Retina (tissue), 1 donor: ENCODE measurements around the gene C2orf80.
A peak's percentile ranks its signal among the peaks of the same experiment; 100 is the strongest.
"Not testable (repeated sequence)": the region's sequence is repeated elsewhere in the genome, so short reads cannot be mapped to it uniquely, and the experiment has no call there.

Experiments
- DNase-seq: peaks from one replicate; pipeline ENCODE4 v3.0.0-alpha.2; 2016

The C2orf80 gene

DNA sequence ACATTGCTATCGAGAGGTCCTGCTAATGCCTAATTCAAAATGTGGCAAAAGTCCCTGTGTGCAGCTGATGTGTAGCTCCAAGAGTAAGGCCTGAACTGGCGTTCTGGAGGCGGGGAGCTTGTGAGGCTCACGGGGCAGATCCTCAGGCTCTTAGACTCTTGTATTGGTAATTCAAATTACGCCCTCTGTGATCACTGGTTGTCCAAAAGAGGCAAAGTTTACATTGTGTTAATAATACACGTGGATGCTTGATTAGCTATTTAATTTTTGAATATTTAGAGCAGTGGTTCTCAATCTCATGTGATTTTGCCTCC is 14.0 kb downstream of the C2orf80 start:
- no peak for DNase-seq

GRCh38 chr2:208175069-208175839 is 14.6 kb downstream of the C2orf80 start:
- DNase-seq: peak; percentile 81

- DNase-seq: no peak
These were observed 15.7 kb downstream of the C2orf80 start for GRCh38 chr2:208174144-208174543.

DNA sequence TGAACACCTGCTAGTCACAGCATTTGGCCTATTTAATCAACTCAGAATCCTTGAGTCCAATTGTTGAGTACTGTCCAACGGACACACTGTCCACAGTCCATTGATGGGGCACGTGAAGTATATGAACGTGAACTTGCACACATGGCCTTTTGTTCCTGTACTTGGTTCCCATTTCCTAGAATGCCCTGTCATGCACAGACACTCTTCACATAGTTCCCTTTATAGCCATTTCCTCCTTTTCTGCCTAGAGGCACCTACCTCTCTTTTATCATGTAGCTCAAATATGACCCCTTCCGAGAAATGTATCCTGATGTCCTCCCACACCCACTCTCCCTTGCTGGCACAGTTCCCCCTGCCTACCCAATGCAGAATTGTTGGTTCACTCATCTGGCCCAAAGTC is 17.7 kb downstream of the C2orf80 start:
- no peak for DNase-seq

DNA sequence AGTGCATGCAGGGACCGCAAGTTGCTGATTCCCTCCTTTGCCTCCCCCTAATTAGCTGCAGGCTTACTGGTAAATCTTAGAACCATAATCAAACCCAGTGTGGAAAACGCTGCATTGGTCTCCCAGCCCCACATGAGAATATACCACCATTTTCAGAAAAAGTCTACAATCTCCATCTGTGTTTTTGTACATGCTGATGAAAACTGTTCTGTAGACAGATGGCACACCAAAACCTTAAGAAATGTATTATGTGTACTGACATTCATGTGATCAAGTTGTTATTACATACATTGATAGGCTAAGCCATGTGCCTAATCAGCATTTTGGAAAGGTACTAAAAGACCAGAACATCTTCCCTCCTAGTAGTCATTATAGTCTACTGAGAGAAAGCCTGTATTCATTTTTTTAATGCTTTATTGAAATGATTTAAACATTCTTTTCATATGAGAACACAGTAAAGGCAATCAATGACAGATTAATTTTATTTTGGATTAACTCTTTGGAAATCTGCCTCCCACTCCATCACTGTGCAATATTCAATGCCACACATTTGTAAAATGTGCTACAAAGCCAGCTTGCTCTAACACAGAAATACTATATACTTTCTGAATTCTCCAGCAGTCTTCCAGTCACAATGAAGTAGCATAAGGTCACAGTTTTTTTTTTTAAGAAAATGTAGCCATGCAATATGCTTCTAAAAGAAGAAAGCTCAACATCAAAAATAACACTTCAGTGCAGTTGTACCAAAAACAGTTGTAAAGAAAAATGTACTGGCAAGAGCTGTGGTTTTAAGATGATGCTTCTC is 24.7 kb downstream of the C2orf80 start:
- DNase-seq: no peak

GRCh38 chr2:208163489-208163888 is 26.3 kb downstream of the C2orf80 start, which contains the start of gene CRYGA:
Gene CRYGA (minus strand): TSS chr2:208163589. CDS start chr2:208163556, 33 bp downstream.
- DNase-seq: no peak

DNA sequence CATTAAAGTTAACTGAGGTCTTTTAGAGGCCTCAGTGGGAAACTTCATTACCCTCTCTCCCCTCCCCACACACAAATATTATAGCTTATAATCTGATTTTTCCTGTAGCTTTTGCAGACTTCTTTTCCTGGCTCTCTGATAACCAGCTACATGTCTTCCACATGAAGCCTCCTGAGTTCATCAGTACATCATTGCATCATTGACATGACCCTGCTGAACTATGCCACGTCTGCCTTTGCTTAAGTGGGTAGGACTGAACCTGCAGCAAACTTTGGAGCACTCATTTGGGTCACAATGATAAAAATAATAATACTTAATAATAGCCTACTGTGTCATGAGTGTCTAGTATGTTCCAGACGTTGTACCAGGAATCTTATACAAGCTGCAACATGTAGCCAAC is 33.4 kb downstream of the C2orf80 start:
- no peak for DNase-seq

DNA sequence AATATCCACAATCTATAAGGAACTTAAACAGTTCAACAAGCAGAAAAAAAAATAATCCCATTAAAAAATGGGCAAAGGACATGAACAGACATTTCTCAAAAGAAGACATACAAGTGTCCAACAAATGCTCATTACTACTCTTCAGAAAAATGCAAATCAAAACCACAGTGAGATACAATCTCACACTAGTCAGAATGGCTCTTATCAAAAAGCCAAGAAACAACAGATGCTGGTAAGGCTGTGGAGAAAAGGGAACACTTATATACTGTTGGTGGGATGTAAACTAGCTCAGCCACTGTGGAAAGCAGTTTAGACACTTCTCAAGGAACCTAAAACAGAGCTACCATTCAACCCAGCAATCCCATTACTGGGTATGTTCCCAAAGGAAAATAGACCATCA is 36.7 kb downstream of the C2orf80 start:
- no peak for DNase-seq

GRCh38 chr2:208150956-208151355 is 38.9 kb downstream of the C2orf80 start:
- no peak for DNase-seq

GRCh38 chr2:208150094-208150493 is 39.7 kb downstream of the C2orf80 start:
- DNase-seq: no peak

- no peak for DNase-seq
These were observed 41.0 kb downstream of the C2orf80 start for GRCh38 chr2:208148803-208149202.

- no peak for DNase-seq
These were observed 42.1 kb downstream of the C2orf80 start for GRCh38 chr2:208147759-208148158.

GRCh38 chr2:208147008-208147407 is 42.8 kb downstream of the C2orf80 start:
- no peak for DNase-seq

- DNase-seq: no peak
These were observed 43.8 kb downstream of the C2orf80 start, which contains the start of gene CRYGB for GRCh38 chr2:208146006-208146405. Gene CRYGB (minus strand): TSS chr2:208146158. CDS start chr2:208146120, 38 bp downstream.

GRCh38 chr2:208142925-208143799 is 46.7 kb downstream of the C2orf80 start:
- DNase-seq: no peak

DNA sequence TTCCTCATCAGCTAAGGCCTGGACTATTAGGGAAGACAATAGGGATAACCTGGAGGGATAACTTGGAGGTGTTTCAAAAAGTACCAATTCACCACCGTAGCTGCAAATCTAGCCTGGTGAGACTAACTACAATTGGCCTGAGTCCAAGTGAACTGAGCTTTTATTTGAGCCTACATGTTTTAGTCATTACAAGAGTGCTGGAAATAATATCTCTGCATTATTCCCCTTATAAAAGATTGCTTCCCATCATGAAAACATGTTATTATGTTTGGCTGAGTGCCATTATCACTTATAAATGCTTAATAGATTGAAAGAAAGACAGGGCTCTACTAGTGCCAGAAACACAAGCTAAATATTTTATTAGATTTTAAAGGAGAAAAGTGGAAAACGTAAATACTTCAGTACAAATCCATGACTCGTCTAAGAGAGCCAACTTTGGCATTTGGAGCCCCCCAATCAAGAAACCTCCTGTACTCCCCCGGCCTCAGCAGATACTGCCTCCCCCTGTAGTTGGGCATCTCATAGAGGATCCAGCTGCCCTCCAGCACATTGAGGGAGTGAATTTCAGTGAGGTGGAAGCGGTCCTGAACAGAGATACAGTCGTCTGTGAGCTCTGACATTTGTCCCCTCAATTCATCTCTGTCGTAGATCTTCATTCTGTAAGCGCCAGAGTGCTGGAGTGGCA is 47.4 kb downstream of the C2orf80 start:
- no peak for DNase-seq

- no peak for DNase-seq
These were observed 50.4 kb downstream of the C2orf80 start for GRCh38 chr2:208139447-208139846.

- DNase-seq: not testable (repeated sequence)
These were observed 51.5 kb downstream of the C2orf80 start for GRCh38 chr2:208138334-208138733.

DNA sequence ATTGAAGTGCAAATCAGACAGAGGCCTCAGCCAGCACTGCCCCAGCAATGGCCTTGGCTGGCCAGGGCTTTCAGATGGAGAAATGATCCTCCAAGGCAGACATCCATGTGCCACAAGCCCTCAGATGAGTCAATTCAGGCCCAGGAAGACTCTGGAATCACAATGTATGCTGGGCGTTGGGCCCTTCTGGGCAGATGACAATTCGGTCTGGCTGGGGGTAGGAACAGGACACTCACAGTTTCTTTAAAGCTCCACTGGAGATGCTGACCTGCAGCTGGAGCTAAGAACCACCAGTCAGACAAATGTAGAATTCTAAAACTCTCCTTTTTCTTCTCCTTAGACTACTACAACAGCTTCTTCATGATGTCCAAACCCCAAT is 53.1 kb downstream of the C2orf80 start:
- no peak for DNase-seq

DNA sequence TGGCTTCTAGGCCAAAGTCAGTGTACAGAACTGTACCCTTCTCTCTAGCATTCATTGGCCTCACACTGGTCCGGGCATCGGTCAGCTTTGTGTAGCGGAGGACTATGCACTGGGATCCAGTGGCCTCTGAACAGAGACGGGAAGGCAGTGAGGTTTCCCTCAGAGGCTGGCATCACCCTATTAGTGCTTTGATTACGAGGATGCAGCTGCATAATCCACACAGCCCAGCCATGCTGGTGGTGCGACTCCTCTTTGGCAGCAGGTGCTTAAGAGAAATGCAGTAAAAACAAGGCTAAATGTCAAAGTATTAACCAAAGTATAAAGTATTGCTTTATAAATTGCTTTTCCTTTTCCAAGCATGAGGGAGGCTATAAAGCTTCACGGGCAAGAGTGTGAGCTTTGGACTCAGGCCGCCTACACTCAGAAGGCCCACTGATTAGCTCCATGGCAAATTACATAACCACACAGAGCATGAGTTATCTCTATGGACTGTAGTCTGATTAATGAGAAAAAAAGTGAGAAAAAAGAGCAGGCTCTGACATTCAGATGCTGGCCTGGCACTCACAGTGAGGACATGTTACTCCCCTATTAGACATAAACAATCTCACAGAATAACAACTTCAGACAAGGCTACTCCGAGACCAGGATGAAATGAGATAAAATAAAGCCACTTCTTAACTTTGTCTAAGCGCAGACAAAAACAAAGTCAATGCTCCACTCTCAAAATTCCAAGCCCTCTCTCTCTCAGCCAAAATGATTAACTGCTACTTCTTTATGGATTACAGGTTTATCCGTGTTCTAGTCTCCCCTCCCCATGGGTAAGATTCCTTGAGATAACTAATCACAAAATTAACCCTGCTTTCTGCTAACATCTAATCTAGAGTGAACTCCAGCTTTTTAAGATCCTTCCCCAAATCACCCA is 53.8 kb downstream of the C2orf80 start:
- DNase-seq: no peak

GRCh38 chr2:208134928-208135586 is 54.8 kb downstream of the C2orf80 start:
- DNase-seq: no peak
